GM19372 (cell line): ENCODE measurements around the gene UTRN.

Experiments
- ATAC-seq: cut with Tn5 transposase; IDR thresholded peaks from one replicate; pipeline ENCODE4 v1.9.1; 2021; ENCODE audit warnings: mild to moderate bottlenecking, low read depth, moderate library complexity; ENCODE audit not compliant: unreplicated experiment

Gene UTRN

DNA sequence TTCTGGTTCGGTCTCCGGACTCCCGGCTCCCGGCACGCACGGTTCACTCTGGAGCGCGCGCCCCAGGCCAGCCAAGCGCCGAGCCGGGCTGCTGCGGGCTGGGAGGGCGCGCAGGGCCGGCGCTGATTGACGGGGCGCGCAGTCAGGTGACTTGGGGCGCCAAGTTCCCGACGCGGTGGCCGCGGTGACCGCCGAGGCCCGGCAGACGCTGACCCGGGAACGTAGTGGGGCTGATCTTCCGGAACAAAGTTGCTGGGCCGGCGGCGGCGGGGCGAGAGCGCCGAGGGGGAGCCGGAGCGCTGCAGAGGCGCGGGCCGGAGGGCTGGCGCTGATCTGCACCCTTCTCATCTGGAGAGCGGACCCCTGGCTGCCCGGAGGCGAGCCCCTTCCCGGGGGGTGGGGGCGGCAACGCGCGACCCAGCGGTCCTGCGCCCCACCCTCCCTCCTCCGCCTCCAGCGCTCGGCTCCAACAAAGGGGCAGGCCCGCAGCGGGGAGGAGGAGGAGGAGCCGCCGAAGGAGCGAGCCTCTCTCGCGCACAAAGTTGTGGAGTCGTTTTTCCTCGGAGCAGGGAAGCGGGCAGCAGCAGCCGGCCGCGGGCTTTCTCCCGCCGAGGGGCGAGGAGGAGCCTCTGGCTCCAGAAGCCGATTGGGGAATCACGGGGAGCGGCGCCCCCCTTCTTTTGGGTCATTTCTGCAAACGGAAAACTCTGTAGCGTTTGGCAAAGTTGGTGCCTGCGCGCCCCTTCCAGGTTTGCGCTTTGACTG lies at the start of gene UTRN:
Gene UTRN (plus strand): TSS at position 553 of the 765 bp plus-strand sequence. CDS start 6,494 bp downstream, outside the sequence.
- peak; percentile 56 for ATAC-seq

DNA sequence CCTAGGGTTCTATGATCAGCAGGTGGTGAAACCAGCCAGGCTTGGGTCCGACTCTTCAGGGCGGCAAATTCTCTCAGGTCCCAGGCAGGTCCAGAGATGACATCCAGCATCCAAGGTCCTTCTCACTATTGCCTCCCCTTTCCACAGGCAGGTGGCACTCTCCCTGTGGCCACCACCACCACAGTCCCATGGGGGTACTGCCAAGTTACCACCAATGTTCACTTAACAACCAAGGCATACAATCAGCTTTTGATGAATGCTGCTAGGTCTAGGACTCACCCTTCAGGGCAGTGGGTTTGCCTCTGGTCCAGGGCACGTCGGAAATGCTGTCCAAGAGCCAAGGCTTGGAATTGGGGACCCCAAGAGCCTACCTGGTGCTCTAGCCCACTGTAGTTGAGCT lies 40.4 kb upstream of the UTRN start:
- ATAC-seq = no peak

DNA sequence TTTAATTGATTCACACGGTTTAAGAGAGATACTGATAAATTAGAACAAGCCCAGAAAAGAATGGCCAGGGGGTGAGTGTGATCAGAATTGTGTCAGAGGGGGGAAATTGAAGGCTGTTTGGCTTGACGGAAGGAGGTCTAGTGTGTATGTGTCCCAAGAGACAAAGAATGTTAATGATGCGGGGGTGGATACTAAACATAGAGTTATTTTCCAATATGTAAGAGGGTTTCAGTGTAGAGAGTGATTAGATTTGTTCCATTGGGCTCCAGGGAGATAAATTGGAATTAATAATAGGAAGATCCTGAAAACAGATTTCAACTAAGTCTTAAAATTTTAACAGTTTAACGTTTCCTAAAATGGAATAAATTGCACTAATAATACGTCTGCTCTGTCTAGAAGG lies 38.1 kb upstream of the UTRN start:
- no peak for ATAC-seq

DNA sequence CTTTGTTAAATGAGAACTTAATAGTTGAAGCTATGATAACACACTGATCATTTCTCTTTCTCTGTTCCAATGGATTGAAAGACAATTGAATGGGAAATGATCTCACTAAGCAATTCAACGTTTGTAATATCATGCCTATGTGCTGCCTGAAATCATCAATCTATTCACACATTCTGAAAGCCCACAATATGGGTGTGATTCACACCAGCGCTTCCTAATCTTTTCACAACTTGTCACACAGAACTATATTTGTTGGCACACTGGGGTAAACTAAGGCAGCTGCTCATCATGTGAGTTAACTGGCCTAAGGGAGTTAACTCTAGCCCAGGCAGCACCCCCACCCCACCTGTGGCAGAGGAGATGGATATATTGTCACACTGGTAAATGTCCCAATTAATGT lies 37.1 kb upstream of the UTRN start:
- no peak for ATAC-seq

DNA sequence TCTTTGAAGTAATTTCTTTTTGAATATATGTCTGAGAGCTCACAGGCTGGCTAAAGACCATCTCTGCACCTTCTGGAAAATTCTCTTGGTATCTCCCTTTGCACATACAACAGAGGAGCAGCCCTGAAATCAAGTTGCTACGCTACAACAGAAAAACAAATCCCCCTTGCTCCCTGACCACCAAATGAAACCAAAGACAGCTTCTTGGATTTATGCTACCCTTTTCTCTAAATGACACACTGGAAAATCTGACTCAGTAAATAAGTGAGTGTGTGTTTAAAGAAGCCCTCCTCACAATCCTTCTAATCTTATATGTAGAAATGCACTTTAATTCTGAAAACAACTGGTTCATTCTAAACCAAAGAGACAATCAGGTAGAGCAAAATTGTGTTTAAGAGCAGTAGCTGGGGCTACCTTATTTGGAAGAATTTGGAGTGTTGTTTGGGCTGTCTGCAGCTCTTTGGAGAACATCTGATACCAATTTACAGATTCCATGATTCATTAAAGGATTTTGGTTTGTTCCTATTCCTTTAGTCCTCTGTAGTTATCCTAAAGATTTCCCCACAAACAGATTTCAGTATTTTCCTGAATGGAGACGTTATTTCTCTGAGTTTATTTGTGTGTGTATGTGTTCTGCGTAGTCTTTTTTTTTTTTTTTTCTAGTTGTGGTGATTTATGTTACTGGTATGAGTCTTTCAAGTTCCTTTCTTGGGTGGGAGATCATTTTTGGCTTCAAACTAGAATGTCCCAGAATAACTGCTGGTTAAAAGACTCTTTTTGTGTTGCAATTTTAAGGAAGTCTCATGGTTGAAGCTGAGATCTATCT lies 36.4 kb upstream of the UTRN start:
- ATAC-seq = no peak

DNA sequence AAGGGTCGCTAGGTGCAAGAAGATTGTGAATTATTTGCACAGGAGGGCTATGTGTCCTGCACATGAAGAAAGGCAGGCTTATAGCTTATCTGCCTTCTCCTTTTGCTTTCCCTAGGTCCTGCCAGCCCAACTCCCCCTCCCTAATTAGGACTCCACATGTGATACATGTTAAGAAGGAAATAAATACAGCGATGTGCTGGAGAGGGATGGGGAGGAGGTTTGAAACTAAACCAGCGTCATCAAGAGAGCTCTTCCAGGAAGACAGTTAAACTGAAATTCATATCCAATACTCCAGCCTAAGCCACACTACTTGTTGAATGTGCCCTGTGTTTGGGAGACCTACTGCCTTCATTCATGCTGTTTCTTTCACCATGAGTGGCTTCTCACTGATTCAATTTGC lies 34.9 kb upstream of the UTRN start:
- ATAC-seq = no peak

DNA sequence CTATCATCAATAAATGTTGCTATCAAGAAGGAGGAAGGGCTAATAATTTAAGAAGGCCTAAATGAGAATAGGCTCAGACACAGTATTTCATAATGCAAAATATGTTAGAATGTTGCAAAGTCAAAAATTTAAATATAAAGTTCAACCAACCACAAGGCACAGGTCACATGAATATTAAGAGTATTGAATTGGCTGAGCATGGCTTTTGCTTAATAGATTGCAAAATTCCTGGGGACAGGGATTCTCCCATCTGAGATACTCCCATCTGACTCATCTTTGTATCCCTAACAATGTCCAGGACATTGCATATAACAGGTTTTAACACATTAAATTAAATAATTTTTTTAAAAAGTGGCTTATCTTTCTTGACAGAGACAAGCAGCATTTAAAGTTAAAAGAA lies 32.9 kb upstream of the UTRN start:
- ATAC-seq = no peak

DNA sequence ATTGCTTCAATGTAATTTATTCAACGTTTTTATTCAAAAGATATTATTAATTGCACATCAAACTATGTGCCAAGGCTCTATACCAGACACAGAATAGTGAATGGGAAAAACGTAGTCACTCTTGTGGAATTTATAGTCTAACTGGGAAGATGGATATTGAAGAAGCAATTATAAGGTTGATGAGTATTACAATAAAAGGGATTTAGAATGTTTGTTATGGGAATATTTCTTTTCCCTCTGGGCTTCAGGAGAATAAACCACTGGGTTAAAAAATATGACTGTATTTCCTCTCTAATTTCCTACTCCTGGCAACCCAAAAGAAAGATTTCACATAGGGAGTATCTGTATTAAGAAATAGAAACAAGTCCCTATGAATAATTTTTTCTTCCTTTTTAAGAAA lies 25.1 kb upstream of the UTRN start:
- no peak for ATAC-seq

DNA sequence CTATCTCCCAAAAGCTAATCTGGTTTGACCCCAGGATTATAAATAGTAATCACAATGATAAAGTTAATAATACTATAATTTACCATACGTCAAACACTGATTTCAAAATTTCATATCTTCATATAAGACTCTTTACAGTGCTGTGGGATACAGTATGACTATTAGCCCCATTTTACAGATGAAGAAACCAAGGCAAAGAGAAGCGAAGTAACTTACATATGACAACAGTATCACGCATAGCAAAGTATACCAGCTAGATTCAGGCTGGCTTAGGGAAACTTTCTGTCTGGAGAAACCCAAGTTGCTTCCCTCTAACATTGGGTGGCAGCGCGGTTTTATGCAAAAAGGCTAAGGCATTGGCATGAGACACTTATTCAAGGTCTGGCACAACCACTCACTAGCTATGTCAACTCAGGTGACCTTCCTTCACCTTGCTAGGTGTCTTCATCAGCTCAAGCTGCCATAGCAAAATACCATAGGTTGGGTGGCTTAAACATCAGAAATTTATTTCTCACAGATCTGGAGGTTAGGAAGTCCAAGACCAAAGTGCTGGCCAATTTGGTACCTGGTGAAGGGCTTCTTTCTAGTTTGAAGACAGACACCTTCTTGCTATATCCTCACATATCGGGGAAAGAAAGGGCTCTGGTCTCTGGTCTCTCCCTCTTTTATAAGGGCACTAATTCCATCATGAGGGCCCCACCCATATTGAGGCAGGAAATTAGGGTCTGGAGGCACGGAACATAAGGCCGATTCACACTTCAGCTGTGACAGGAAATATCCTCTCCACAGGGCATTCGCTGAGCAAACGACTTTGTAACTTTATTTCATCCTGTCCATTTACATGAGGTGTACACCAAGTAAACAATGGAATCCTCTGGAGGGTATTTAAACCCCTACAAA lies 22.4 kb upstream of the UTRN start:
- no peak for ATAC-seq

DNA sequence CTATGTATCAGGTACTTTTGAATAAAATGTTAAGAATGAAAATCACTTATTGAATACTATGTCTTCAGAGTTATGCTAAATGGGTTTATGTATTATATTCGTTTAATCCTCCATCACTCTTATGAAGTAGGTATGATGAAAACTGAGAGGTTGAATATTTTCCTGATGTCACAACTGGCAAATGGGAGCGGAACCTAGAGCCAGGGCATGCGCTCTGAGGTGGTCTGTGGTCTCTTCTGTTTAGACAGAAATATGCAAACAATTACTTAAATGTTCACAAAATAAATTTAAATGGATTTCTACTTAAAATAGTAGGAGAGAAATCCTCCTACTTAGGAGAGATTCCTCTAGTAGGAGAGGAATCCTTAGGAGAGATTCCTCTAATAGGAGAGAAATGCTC lies 21.3 kb upstream of the UTRN start:
- no peak for ATAC-seq

DNA sequence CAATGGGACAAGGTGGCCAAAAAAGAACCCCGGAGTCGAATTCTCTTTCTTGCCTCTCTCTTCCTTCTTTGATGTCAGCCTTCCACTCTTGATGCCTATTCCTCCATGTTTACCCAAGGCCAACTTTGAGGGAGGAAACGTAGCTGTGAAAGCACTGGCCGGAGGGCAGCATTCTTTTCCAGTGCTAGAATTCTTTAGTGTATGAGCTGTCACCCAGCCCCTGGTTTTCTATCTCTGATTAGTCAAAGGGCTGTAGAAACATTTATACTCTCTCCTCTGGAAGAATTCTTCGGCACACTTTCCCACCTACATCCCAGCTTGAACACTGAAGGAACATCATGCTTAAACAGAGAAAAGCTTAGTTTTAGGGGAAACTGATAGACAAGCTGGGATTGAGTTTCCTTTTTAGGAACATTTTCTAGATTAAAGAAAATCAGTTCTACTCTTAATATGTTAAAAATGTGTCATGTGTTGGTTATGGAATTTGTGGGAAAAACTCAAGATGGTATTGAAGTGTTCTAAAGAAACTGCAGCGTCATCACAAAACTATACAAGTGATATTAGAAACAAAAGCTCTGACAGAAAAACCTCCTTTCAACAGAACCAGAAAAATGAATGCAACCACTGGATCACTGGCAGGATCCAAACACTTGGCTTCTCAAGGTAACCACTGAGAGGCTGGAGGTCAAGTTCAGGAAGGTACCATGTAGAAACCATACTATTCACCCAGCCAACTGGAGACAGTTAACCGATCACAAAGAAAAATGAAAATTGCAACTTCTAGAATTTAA lies 20.7 kb upstream of the UTRN start:
- no peak for ATAC-seq

DNA sequence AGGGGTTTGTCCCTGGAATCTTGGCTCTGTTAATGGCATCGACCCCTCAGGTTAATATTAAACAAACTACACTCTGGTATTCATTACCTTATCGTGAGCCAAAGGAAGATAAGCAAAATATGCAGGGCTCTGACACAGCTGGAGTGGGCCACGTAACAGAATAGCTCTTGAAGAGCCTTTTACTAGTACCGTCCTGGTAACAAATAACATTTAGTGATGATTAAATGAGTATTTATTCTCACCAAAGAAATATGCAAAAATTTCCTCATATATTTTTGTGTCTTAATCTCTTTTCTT lies 20.1 kb upstream of the UTRN start:
- ATAC-seq = no peak

DNA sequence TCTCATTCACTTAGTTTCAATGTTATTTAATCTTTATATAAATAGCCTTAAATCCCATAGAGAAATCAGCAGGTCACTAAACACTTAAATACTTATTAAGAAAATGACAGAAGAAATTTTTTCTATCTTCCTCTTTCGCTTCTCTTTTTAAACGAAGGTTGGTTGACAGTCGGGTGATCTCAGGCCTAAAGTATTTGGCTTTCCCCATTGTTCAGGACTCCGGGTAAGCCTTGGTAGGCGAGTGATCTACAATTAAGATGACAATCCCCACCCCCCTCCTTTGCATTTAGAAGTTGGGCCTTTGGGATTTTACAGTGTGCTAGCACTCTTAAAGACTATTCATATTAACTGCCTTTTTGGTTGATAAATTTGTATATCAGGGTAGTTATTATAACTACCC lies 19.7 kb upstream of the UTRN start:
- ATAC-seq = no peak

DNA sequence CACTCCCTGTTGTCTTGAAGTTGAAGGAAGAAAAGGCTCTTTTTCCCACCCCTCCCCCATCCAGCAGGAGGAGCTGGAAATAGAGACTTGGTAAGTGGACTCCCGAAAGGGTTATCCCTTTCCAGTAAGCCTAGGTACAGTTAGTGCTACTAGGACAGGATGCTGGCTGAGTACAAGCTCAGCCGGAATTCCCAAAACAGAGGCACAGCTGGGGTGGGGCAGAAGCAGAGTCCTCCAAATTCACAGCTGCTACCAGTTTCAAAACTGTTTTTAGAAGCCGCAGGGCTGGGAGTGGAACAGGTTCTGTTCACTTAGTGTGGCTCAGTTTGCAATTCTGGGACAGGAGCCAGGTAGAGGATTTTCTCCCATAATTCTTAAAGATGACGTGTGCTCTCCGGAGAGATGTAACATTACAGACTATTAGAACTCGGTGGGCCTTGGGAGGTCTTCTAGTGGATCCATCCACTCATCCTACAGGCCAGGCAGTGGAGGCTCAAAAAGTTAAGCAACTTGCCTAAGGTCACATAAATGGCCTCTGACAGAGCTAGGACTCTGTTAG lies 19.0 kb upstream of the UTRN start:
- no peak for ATAC-seq

DNA sequence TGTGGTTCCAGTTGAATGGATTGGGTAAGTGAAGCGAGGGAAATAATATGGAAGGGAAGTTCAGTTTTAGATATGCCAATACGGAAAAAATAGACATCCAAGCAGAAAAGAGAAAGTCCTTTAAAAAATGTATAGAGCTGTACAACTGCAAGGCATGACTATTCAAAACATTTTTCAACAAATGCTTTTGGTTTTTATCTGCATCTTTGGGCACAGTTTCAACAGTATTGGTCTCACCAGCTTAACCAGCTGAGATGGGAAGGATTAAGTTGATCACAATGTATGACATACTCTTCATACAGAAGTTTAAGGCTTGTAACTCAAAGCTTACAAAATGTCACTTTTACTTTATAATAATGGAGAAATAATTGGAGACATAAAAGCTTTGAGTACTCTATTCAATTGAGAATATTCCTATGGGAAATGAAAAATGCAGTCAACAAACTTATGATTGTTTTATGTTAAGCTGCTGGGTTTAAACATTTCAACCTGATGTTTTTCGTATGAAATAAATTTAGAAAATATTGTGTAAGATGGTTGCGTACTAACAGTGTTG lies 16.3 kb upstream of the UTRN start:
- no peak for ATAC-seq

DNA sequence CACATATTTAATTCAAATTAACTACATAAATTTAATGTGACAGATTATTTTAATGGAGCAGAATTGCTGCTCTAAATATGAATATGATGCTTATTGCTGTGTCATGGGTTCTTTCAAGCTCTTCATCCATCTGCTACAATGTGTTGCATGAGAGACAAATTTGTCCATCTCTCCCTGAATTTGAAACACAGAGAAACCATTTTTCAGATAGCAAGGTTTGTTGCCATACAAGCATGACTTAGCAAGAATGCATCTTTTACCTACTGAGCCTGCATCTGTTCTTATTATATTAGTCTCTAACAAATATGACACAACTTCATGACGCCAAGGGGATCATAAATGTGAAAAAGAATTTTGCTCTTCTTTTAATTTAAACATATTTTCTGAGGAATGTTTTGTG lies 8.0 kb upstream of the UTRN start:
- no peak for ATAC-seq

DNA sequence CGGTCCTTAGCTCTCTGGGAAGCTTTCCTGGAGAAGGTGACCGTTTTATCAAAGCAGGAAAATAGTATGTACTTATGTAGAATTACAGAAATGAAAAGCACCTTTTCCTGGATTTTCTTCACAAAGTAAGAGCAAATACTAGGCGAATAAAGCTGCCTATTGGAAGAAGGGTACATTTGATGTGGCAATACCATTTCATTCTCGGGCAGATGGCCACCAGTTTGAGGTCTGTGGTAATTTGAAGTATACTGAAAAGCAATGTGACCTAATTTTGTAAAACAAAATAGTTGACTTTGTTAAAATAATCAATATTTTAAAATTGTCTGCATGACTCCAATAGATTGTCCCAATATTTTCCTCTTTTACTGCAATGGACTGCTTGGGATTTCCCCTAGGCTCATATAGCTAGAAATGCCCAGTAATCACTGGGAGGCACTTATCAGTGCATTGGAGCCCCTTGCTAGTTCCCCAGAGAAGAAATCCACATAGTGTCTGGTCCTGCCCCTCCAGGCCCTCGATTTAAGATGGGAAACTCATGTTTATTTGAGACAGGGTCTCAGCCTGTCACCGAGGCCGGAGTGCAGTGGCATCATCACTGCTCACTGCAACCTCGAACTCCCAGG lies 7.4 kb upstream of the UTRN start:
- no peak for ATAC-seq

DNA sequence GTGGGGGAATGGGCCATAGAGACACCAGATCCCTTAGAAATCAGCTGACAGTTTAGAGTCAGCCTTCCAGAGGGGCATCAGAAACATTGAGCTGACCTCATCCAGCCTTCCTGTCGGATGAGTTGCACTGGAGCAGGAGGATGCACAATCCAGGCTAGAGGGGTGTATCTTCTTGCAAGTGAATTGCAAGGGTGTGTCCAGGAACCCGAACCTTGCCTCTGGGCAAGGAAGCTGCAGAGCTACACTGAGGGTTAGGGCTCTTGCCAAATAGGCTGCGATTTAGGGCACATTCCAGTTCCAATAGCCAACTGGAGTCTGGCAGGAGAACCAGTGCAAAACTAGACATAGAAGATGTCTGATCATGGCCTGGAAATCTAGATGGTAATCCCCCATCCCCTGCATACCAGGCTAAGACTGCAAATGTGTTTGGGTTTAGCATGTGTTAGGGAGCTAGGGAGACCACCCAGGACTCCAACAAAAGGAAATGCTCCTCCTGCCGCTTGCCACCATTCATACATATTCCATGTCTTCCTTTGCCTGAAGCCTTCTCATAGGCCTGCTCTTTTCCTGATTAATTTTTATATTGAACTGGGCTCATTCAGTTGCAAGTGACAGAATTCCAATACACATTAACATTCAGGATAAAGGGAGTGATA lies 6.3 kb upstream of the UTRN start:
- no peak for ATAC-seq
